ENCODE results near the gene SLC25A44.

- TF ChIP-seq, protein P1, sequence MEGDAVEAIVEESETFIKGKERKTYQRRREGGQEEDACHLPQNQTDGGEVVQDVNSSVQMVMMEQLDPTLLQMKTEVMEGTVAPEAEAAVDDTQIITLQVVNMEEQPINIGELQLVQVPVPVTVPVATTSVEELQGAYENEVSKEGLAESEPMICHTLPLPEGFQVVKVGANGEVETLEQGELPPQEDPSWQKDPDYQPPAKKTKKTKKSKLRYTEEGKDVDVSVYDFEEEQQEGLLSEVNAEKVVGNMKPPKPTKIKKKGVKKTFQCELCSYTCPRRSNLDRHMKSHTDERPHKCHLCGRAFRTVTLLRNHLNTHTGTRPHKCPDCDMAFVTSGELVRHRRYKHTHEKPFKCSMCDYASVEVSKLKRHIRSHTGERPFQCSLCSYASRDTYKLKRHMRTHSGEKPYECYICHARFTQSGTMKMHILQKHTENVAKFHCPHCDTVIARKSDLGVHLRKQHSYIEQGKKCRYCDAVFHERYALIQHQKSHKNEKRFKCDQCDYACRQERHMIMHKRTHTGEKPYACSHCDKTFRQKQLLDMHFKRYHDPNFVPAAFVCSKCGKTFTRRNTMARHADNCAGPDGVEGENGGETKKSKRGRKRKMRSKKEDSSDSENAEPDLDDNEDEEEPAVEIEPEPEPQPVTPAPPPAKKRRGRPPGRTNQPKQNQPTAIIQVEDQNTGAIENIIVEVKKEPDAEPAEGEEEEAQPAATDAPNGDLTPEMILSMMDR (IDR thresholded peaks at IDR 0.05; ENCODE audit: poor library complexity, severe bottlenecking): no peak
- TF ChIP-seq POLR2AphosphoS5 (IDR thresholded peaks at IDR 0.05) (no peak), EZH2 (IDR thresholded peaks at IDR 0.05; ENCODE audit: borderline replicate concordance, insufficient read depth, low read length, poor library complexity, severe bottlenecking) (no peak), SMC3 (conservative IDR thresholded peaks at IDR 0.05; ENCODE audit: poor library complexity) (no peak), REST (IDR thresholded peaks at IDR 0.05; ENCODE audit: borderline replicate concordance) (no peak), EP300 (conservative IDR thresholded peaks at IDR 0.05; ENCODE audit: poor library complexity, severe bottlenecking) (no peak), TAF1 (IDR thresholded peaks at IDR 0.05; ENCODE audit: low read depth) (no peak), MXI1 (conservative IDR thresholded peaks at IDR 0.05; ENCODE audit: poor library complexity, severe bottlenecking) (no peak), RAD21 (conservative IDR thresholded peaks at IDR 0.05) (no peak)
Observed at GRCh38 chr1:156211243-156211642, 17.3 kb downstream of the SLC25A44 start.
